Mononuclear cell (primary cell): ENCODE results near the gene GLG1. TPM values are rescaled to one million over a fixed set of nuclear protein-coding genes. Genes with fewer than 3 reads are reported as not detected.
"Not testable (repeated sequence)": the region's sequence is repeated elsewhere in the genome, so short reads cannot be mapped to it uniquely, and the experiment has no call there.

Source experiments
- H3K27me3 ChIP-seq: 2 replicates; pipeline ENCODE4 v1.6.0; 2011; ENCODE audit warnings: low read length, control low read depth; ENCODE audit not compliant: insufficient read depth
- H3K4me1 ChIP-seq: 2 replicates; pipeline ENCODE4 v1.5.1; 2011; ENCODE audit warnings: mild to moderate bottlenecking, low read length, control low read depth; ENCODE audit not compliant: insufficient read depth
- H3K4me3 ChIP-seq: 2 replicates; pipeline ENCODE4 v1.5.1; 2011; ENCODE audit warnings: mild to moderate bottlenecking, low read length, moderate library complexity
- H3K9me3 ChIP-seq: 2 replicates; pipeline ENCODE4 v1.5.1; 2011; ENCODE audit warnings: low read depth, mild to moderate bottlenecking, control low read depth, low read length
- total RNA-seq: library from RNA; depleted of rRNA; stranded (reverse); fragments of >200 nt; gene quantifications from one replicate; pipeline ENCODE4 v1.2.3, GENCODE V29; 2012

The GLG1 gene
- total RNA-seq, 1 donor = 91.0 TPM

DNA sequence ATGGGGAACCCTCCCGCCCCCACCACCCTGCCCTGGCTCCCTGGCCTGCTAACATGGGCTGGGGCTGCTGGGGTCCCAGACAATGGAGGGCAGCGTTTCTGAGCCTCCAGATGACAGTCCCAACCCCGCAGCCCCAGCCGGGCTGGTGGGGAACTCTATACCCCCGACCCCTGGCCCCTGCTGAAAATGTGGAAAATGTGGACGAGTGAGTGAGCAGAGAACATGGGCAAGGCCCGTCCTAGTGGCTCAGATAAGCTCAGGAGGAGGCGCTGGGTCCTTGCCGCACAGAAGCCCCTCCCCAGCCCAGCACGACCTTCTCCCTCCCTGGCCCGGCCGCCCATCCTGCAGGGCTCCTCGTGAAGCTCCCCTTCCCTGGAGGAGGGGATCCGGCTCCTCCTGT, 187.1 kb downstream of the GLG1 start:
- not testable (repeated sequence) for H3K9me3 ChIP-seq, H3K4me1 ChIP-seq, H3K27me3 ChIP-seq, H3K4me3 ChIP-seq

DNA sequence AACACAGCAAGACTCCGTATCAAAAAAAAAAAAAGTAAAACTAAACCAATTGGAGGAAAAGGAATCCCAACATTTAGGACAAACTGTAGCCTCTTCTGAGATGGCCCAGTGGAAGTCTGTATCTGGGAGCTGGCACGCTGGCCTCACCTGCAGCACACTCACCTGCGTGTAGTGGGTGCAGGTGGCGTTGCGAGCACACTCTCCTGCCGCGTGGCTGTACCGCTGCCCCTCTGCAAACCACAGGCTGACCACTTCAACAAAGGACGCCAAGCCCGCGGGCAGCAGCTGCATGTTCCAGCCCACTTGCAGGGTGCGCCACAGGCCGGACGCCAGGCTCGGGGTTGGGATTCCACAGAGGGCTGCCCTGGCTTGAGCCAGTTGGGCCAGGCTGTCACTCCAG, 189.0 kb downstream of the GLG1 start:
- not testable (repeated sequence) for H3K9me3 ChIP-seq, H3K4me1 ChIP-seq, H3K27me3 ChIP-seq, H3K4me3 ChIP-seq

DNA sequence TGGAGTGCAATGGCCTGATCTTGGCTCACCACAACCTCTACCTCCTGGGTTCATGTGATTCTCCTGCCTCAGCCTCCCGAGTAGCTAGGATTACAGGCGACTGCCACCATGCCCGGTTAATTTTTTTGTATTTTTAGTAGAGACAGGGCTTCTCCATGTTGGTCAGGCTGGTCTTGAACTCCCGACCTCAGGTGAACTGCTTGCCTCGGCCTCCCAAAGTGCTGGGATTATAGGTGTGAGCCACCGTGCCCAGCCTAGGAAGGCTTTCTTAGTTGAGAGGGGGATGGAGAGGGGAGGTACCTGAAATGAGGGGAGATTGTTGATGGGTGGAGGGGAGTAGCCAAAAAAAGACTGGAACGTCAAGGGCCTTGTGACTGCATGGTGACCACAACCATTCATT, 193.0 kb downstream of the GLG1 start:
- H3K9me3 ChIP-seq, H3K27me3 ChIP-seq, H3K4me3 ChIP-seq, H3K4me1 ChIP-seq: not testable (repeated sequence)

DNA sequence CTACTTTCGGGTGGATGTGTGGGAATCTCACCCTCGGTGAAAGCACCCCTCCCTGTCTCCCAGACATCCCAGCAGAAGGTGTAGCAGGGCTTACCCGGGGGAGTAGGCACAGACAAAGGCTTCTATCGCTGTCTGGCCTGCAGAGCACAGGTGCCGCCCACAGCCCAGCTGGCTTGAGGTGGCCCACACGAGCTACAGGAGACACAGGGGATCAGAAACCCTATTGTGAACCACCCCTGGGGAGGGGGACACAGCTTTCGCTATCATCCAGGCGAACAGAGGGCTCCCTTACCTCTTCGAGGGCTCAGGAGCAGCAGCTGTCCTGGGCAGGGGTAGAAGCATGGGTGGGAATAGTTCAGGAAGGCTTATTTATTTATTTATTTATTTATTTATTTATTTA, 193.4 kb downstream of the GLG1 start:
- H3K4me3 ChIP-seq, H3K27me3 ChIP-seq, H3K4me1 ChIP-seq, H3K9me3 ChIP-seq: not testable (repeated sequence)

DNA sequence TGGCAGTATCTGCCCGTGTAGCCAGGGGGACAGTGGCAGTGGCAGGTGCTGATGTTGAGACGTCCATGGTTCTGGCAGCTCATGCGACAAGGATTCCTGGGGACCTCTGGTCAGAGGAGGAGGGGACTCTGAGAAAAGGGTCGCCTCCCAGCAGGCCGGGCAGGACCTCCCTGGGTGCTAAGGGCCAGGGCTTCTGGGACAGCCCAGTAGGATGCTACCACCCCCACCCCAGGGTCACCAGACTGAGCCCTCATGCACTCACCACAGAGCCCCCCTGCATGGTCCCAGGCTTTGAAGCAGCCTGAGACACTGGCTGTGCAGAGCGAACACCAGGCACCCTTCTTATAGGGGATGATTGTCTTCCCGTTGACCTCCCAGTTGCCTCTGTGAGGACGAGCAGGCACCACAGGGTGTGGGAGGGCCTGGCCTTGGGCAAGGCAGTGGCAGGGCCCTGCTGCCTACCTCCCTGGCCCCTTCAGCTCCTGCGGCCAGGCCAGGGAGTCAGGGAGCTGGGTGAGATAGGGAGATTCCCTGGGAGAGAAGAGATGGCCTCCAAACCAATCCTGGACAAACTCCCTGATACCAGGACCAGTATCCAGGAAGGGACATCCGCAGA, 194.0 kb downstream of the GLG1 start:
- H3K9me3 ChIP-seq, H3K27me3 ChIP-seq, H3K4me1 ChIP-seq, H3K4me3 ChIP-seq: not testable (repeated sequence)

DNA sequence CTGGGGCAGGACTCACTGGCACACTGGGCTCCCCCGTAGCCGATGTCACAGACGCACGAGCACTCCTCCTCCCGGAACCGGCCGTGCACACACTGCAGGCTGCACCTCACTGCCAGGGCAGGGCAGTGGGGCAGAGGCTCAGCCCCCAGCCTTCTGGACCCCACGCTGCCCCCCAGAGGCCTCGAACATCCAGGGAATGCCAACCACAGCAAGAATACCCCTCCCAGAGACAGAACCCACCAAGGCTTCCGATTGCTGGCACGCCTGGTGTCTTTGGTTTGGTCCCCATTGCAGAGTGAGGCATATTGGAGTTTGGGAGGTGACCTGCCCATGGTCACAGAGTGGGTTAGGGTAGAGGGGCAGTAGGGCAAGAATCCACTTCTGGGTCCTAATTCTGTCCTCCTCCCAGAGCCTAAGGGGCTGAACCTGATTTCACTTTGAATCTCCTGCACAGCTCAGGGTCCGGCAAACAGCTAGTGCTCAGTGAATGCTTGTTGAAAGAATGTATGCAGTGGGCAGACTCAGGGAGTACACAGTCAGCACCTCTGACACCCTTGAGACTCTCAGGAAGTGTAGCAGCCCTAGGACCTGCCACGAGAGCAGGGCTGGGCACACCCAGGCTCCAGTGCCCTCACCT, 194.7 kb downstream of the GLG1 start:
- H3K27me3 ChIP-seq, H3K4me3 ChIP-seq, H3K9me3 ChIP-seq, H3K4me1 ChIP-seq: not testable (repeated sequence)

DNA sequence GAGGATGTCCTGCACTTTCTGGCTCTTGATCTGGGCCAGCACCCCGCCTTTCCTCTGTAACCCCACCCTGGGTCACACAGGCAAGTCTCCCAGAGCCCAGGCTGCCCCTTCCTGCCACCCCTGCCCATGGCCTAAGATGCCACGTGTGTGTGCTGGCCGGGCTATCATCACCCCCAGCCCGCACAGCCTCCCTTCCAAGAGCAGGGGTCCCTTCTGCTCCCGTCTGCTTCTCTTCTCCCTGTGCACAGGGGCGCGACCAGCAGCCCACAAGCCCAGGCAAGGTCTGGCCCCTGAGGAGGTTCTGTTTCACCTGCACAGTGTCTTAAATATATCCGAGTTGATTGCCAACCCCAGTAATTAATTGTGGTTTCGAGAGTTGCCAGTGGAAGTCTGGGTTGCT, 195.9 kb downstream of the GLG1 start:
- H3K4me3 ChIP-seq, H3K27me3 ChIP-seq, H3K4me1 ChIP-seq, H3K9me3 ChIP-seq: not testable (repeated sequence)

DNA sequence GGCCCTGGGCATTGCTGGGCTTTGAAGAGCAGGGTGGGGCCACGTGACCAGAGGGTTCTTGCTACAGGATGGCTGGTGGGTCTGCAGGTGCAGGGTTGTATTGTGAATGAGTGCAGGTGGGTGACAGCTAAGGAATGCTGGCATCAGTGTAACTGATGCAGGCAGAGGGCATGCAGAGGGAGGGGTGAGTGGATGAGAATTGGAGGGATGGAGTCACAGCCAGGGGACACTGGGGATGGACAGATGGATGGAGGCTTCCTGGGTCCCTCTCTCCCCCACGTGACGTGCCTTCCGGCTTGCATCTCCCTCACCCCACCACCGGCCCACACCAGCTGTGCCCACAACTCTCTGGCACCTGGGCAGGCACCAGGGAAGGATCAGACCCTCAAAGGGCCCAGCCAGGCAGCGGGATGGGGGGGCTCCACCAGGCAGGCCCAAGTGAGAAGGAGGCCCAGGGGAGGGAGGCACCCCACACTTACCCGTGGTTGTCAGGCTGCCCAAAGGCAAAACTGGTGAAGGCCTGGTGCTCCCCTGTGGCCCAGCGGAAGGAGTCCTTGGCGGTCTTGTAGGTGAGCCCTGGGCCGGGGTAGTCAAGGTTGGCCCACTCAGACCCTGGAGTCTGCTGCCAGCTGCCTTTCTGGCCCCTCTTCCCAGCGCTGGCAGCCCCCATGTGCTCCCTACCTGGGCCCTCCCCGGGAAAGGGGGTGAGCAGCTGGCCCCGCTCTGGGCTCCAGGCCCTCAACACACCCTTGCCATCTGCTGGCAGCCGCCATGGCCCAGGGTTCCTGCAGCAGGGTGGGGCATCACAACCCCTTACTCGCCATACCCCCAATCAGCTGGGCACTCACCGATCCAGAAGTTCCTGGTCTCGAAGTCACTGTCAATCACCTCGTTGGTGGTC, 196.6 kb downstream of the GLG1 start:
- not testable (repeated sequence) for H3K4me3 ChIP-seq, H3K9me3 ChIP-seq, H3K4me1 ChIP-seq, H3K27me3 ChIP-seq

DNA sequence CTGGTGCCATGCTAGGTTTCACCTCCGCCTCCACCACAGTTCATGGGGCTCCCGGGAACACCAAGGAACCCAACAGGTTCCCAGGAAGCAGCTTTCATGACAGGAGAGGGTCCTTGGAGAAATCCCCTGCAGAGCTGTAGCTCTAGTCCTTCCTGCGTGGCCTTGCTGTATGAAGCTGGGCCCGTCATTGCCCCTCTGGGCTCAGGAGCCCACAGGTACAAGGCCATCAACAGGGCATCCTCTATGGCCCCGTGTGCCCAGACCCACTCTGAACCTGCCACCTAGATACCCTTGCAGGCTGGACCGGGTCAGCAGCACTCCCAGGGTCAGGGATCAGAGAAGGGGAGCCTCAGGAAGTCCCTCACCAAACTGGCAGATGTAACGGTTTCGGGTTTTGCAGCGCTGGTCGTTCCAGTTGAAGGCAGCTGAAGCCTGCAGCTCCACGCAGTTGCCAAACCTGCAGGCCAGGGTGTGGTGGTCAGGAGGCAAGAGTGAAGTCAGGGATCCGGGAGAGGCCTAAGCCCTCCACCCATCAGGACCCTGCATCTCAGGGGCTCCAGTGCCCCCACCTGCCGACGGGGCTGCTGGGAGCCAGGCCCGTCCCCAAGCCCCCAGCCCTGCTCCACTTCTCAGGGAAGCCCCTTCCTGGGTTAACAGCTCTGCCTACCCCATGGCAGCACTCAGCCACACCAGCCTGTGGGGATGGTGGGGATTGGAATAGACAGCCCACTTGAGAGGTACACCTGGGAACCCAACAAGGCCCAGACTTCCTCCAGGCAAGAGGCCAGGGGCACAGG, 197.5 kb downstream of the GLG1 start:
- H3K9me3 ChIP-seq, H3K27me3 ChIP-seq, H3K4me3 ChIP-seq, H3K4me1 ChIP-seq: not testable (repeated sequence)

DNA sequence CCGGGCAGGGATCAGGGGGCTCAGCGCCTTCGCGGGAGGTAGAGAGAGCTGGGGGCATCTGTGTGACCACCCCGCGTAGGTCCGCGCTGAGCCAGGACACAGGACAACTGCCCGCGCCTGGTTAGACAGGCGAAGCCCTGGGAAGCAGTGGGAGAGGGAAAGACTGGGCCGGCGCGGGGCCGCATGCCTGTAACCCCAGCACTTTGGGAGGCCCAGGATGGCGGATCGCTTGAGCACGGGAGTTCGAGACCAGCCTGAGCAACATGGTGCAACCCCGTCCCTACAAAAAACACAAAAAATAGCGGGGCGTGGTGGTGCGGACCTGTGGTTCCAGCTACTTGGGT, 199.6 kb downstream of the GLG1 start:
- H3K27me3 ChIP-seq, H3K9me3 ChIP-seq, H3K4me1 ChIP-seq, H3K4me3 ChIP-seq: not testable (repeated sequence)

DNA sequence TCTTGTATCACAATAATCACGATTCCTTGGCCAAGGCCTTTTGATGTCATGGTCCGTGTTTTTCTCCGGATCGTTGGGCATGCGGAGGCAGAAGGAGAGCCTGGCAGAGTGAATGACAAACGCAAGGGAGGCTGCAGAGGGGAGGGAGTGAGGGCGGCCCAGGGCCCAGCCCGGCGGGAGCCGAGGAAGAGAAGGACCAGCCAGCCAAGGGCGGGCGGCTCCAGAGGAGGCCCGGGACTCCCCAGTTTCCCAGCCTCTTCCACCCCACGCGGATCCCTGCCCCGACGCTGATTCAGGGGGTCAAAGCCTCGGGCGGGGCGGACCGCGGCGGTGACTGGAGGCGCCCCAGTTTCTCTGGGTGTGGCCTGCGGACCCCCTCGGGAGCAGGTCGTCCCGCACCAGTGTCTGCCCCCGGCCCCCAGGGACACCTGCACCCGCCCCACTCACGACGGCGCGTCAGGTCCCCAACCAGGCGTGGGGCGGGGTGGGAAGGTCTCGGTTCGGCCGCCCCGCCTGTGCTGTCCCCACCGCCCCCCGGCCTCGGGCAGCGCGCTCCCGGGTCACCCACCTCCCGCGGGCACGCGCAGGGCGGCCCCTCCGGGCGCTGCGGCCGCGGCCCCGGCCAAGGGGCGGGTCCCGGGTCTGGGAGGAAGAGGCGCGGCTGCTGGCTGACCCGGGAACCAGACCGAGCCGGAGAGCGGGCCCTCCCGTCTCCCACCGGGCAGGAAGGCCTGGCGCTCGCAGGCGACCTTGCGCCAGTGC, 200.1 kb downstream of the GLG1 start:
- H3K4me3 ChIP-seq, H3K4me1 ChIP-seq, H3K9me3 ChIP-seq, H3K27me3 ChIP-seq: not testable (repeated sequence)

DNA sequence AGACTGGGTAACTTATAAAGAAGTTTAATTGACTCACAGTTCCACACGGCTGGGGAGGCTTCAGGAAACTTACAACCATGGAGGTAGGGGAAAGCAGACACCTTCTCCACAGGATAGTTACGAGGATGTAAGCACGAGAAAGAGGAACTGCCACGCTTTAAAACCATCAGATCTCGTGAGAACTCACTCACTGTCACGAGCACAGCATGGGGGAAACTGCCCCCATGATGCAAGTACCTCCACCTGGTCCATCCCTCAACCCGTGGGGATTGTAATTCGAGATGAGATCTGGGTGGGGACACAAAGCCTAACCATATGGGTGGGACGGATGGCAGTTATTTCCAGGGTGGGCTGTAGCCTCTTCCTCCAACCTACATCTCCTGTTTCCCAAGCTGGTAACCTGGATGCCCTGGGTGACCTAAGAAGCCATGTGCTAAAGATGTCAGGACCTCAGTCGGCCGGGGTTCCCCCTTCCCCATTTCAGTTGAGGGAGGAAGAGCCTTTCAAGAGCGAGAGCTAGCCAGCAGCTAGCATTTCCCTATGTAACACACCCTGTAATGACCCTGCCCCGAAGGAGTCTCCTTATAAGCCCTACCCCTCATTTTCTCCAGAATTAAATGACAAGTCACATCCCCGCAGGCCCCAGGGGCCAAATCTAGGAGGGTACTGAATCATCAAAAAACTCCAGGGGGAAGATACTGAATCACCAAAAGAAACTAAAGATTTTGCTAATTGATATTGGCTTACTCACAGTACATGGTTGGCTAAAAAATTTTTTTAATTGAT, 202.6 kb downstream of the GLG1 start:
- not testable (repeated sequence) for H3K9me3 ChIP-seq

DNA sequence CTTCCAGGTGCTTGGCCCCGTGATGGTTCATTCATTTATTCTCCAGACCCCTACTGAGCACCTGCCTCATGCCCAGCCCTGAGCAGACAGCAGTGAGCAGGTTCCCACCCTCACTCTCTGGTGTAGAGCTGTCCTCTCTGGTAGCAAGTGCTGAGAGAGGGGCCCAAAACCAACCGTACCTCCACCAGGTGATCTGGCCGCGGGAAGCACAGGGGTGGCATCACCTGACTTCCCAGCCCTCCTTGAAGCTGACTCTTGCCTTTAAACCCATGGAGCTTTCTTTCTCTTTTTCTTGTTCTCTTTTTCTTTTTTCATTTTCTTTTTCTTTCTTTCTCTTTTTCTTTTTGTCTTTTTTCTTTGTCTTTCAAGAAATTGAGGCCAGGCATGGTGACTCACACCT, 206.7 kb downstream of the GLG1 start:
- H3K4me3 ChIP-seq, H3K4me1 ChIP-seq, H3K9me3 ChIP-seq, H3K27me3 ChIP-seq: not testable (repeated sequence)

More for the DNA sequence above, 202.6 kb downstream of the GLG1 start:
- H3K27me3 ChIP-seq, H3K4me3 ChIP-seq, H3K4me1 ChIP-seq: not testable (repeated sequence)

DNA sequence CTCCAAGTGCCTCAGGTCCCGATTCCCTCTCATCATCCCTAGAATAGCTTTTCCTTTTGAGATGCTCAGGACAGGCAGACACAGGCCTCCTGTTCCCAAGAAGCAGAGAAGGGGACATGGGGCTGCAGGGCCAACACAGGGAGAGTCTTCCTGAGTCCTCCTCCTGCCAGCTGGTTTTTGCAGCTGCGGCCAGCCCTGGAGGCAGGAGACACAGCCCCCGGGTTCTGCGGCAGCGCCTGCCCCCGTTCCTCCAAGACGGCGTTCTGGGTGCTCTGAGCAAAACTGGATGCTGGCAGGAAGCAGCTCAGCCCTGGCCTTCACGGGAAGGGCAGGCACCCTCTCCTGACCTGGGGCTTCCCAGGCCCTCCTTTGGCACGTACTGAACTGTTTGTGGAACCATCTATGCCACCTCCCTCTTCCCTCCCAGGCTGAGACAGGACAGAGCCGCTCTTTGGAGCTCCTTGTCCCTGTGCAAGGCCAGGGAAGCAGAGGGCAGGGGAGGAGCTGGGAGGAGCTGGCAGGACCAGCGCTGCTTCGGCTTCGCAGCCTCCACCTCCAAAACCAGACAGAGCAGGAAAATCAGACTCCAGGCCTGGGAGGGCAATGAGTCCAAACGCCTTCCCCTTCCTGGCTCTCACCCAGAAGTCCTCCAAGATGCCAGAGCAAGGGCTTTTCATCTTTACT, 208.6 kb downstream of the GLG1 start:
- not testable (repeated sequence) for H3K9me3 ChIP-seq, H3K4me1 ChIP-seq, H3K27me3 ChIP-seq, H3K4me3 ChIP-seq
